K562 treated with DMSO at 1 percent for 4 hours (cell line): Measurements from ENCODE around the gene PCDHGA7. TPM values are rescaled to one million over a fixed set of nuclear protein-coding genes. Genes with fewer than 3 reads are reported as not detected.

ENCODE experiments used
- total RNA-seq: library from RNA; unstranded; fragments of 300-600 nt; gene quantifications from 2 replicates; pipeline ENCODE4 v1.2.3, GENCODE V29; 2022; ENCODE audit not compliant: insufficient read depth

Gene PCDHGA7
- total RNA-seq, 1 experiment from 2014 or later = not detected

DNA sequence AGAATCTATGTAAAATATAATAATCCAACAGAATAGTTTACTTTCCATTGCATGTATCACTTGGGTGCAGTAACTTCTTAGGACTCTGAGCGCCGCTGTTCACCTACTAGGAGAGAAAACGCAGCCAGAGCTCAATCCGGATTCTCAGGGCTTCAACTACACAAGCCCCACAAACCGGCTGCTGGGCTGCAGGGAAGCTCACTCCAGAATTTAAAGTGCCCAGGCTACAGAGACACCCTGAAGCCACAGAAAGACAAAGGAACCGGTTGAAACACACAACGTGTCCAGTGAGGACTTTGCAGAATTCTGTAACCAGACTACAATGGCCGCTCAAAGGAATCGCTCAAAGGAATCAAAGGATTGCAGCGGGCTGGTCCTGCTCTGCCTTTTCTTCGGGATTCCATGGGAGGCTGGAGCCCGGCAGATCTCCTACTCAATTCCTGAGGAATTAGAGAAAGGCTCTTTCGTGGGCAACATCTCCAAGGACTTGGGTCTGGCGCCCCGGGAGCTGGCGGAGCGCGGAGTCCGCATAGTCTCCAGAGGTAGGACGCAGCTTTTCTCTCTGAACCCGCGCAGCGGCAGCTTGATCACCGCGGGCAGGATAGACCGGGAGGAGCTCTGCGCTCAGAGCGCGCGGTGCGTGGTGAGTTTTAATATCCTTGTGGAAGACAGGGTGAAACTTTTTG, 30.5 kb downstream of the PCDHGA7 start, which contains the start of gene PCDHGA10:
Gene PCDHGA10, plus strand, starts transcription at position 134 of the 686 bp plus-strand sequence. Its CDS starts 189 bp downstream, at position 323.

DNA sequence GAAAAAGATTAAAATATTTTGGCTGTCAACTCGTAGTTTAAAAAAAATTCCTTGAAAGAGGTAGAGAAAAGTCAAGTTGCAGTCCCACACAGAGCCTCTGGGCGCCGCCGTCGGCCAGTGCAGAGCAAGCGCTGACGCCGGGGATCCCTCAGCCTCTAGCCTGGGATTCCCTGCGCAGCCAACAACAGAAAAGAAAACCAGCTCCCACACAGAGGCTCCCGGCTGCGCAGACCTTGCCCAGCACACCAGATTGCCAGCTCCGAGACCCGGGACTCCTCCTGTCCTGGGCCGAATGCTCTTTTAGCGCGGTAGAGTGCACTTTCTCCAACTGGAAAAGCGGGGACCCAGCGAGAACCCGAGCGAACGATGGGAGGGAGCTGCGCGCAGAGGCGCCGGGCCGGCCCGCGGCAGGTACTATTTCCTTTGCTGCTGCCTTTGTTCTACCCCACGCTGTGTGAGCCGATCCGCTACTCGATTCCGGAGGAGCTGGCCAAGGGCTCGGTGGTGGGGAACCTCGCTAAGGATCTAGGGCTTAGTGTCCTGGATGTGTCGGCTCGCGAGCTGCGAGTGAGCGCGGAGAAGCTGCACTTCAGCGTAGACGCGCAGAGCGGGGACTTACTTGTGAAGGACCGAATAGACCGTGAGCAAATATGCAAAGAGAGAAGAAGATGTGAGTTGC, 35.1 kb downstream of the PCDHGA7 start, which contains the start of gene PCDHGB7:
Gene PCDHGB7, plus strand, starts transcription at position 184 of the 679 bp plus-strand sequence. Its CDS starts 183 bp downstream, at position 367.

DNA sequence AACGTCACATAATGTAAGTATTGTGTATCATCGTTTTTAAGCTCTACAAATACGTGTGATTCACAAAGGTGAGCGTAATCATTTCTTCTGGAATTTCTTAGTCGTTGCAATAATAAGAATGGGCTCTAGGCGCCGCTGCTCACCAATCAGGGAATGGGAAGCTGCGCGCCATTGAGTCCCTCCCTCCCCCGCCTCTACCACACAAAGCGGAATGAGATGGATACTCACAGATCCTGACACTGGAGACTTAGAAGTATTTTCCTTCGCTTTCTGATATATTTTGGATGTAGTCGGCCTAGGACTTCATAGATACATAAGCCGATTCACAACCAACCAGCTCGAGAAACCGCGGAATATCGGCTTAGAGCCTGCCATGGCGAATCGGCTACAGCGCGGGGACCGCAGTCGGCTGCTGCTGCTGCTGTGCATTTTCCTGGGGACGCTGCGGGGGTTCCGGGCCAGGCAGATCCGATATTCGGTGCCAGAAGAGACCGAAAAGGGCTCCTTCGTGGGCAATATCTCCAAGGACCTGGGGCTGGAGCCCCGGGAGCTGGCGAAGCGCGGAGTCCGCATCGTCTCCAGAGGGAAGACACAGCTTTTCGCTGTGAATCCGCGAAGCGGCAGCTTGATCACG, 38.4 kb downstream of the PCDHGA7 start, which contains the start of gene PCDHGA11:
Gene PCDHGA11, plus strand, starts transcription at position 197 of the 634 bp plus-strand sequence. Its CDS starts 177 bp downstream, at position 374.

DNA sequence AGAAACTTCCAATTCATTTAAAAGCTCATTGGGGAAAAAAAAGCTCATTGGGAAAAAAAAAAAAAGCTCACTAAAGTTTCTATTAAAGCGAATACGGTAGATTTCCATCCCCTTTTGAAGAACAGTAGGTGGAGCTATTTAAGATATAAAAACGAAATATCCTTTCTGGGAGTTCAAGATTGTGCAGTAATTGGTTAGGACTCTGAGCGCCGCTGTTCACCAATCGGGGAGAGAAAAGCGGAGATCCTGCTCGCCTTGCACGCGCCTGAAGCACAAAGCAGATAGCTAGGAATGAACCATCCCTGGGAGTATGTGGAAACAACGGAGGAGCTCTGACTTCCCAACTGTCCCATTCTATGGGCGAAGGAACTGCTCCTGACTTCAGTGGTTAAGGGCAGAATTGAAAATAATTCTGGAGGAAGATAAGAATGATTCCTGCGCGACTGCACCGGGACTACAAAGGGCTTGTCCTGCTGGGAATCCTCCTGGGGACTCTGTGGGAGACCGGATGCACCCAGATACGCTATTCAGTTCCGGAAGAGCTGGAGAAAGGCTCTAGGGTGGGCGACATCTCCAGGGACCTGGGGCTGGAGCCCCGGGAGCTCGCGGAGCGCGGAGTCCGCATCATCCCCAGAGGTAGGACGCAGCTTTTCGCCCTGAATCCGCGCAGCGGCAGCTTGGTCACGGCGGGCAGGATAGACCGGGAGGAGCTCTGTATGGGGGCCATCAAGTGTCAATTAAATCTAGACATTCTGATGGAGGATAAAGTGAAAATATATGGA, 48.0 kb downstream of the PCDHGA7 start, which contains the start of gene PCDHGA12:
Gene PCDHGA12, plus strand, starts transcription at position 176 of the 782 bp plus-strand sequence. Its CDS starts 253 bp downstream, at position 429.

Other genes starting within 250 kb of the PCDHGA7 start
- not detected in 2 replicates for gene PCDHB5, start 247.5 kb upstream of the PCDHGA7 start, total RNA-seq
- gene PCDHB6, start 232.7 kb upstream of the PCDHGA7 start, total RNA-seq = not detected in 2 replicates
- gene PCDHB7, start 210.1 kb upstream of the PCDHGA7 start, total RNA-seq = not detected in 2 replicates
- gene PCDHB8, start 205.0 kb upstream of the PCDHGA7 start, total RNA-seq = not detected in 2 replicates
- not detected in 2 replicates for gene PCDHB16, start 200.4 kb upstream of the PCDHGA7 start, total RNA-seq
- gene PCDHB9, start 195.6 kb upstream of the PCDHGA7 start, total RNA-seq = not detected in 2 replicates
- not detected in 2 replicates for gene PCDHB10, start 190.4 kb upstream of the PCDHGA7 start, total RNA-seq
- not detected in 2 replicates for gene PCDHB11, start 183.1 kb upstream of the PCDHGA7 start, total RNA-seq
- gene PCDHB12, start 174.0 kb upstream of the PCDHGA7 start, total RNA-seq = not detected in 2 replicates
- gene PCDHB13, start 168.8 kb upstream of the PCDHGA7 start, total RNA-seq = not detected in 2 replicates
- gene PCDHB14, start 159.4 kb upstream of the PCDHGA7 start, total RNA-seq = not detected in 2 replicates
- not detected in 2 replicates for gene PCDHB15, start 137.3 kb upstream of the PCDHGA7 start, total RNA-seq
- not detected in 2 replicates for gene SLC25A2, start 78.7 kb upstream of the PCDHGA7 start, total RNA-seq
- 87.4 and 92.8 TPM in 2 replicates for gene TAF7, start 62.0 kb upstream of the PCDHGA7 start, total RNA-seq
- 0.37 TPM in 1 of 2 replicates, not detected in the other for gene PCDHGA1, start 52.2 kb upstream of the PCDHGA7 start, total RNA-seq
- gene PCDHGA2, start 44.0 kb upstream of the PCDHGA7 start, total RNA-seq = 0.12 TPM in 1 of 2 replicates, not detected in the other
- 0.46 TPM in 1 of 2 replicates, not detected in the other for gene PCDHGA3, start 38.9 kb upstream of the PCDHGA7 start, total RNA-seq
- not detected in 2 replicates for gene PCDHGB1, start 32.6 kb upstream of the PCDHGA7 start, total RNA-seq
- 0.42 and 0.76 TPM in 2 replicates for gene PCDHGA4, start 27.7 kb upstream of the PCDHGA7 start, total RNA-seq
- 0.48 and 0.70 TPM in 2 replicates for gene PCDHGB2, start 22.7 kb upstream of the PCDHGA7 start, total RNA-seq
- 0.16 TPM in 1 of 2 replicates, not detected in the other for gene PCDHGA5, start 18.6 kb upstream of the PCDHGA7 start, total RNA-seq
- gene PCDHGB3, start 12.5 kb upstream of the PCDHGA7 start, total RNA-seq = 0.51 and 0.74 TPM in 2 replicates
- 0.27 and 0.35 TPM in 2 replicates for gene PCDHGA6, start 8.9 kb upstream of the PCDHGA7 start, total RNA-seq
- 0.21 TPM in 1 of 2 replicates, not detected in the other for gene PCDHGB4, start 5.0 kb downstream of the PCDHGA7 start, total RNA-seq
- 0.24 TPM in 1 of 2 replicates, not detected in the other for gene PCDHGA8, start 9.9 kb downstream of the PCDHGA7 start, total RNA-seq
- gene PCDHGB5, start 15.2 kb downstream of the PCDHGA7 start, total RNA-seq = not detected in 2 replicates
- not detected in 2 replicates for gene PCDHGA9, start 20.0 kb downstream of the PCDHGA7 start, total RNA-seq
- not detected in 2 replicates for gene PCDHGB6, start 25.3 kb downstream of the PCDHGA7 start, total RNA-seq
- gene PCDHGA10, start 30.2 kb downstream of the PCDHGA7 start, total RNA-seq = not detected in 2 replicates
- not detected in 2 replicates for gene PCDHGB7, start 34.9 kb downstream of the PCDHGA7 start, total RNA-seq
- not detected in 2 replicates for gene PCDHGA11, start 38.3 kb downstream of the PCDHGA7 start, total RNA-seq
- not detected in 2 replicates for gene PCDHGA12, start 47.8 kb downstream of the PCDHGA7 start, total RNA-seq
- not detected in 2 replicates for gene PCDHGC3, start 93.2 kb downstream of the PCDHGA7 start, total RNA-seq
- gene PCDHGC4, start 102.3 kb downstream of the PCDHGA7 start, total RNA-seq = not detected in 2 replicates
- gene PCDHGC5, start 106.3 kb downstream of the PCDHGA7 start, total RNA-seq = not detected in 2 replicates
- gene DIAPH1, start 236.3 kb downstream of the PCDHGA7 start, total RNA-seq = 152 and 168 TPM in 2 replicates